Memory B cell (primary cell): Measurements from ENCODE around the gene NDNF.
A peak's percentile ranks its signal among the peaks of the same experiment; 100 is the strongest.

ENCODE experiments used
- ATAC-seq: fragments of 150-1000 bp; cut with Tn5 transposase; 2 replicates; pipeline ENCODE4 v1.10.0; 2021; ENCODE audit warnings: low read depth, mild to moderate bottlenecking, moderate library complexity
- DNase-seq, 2 donors: peaks; one replicate each; pipeline ENCODE4 v3.0.0; 2022; ENCODE audit warnings: low spot score in 2 of 2
- H3K27ac Mint-ChIP-seq: one replicate; pipeline ENCODE4 v1.8.0; 2022; ENCODE audit warnings: mild to moderate bottlenecking, moderate library complexity, mixed read lengths
- H3K27me3 Mint-ChIP-seq: one replicate; pipeline ENCODE4 v1.8.0; 2022; ENCODE audit warnings: mixed read lengths
- H3K36me3 Mint-ChIP-seq: one replicate; pipeline ENCODE4 v1.8.0; 2022; ENCODE audit warnings: mild to moderate bottlenecking, mixed read lengths
- H3K4me1 Mint-ChIP-seq: one replicate; pipeline ENCODE4 v1.8.0; 2022; ENCODE audit warnings: mixed read lengths
- H3K4me3 Mint-ChIP-seq: one replicate; pipeline ENCODE4 v1.8.0; 2022; ENCODE audit warnings: mild to moderate bottlenecking, moderate library complexity, mixed read lengths
- H3K9me3 Mint-ChIP-seq: one replicate; pipeline ENCODE4 v1.8.0; 2022; ENCODE audit warnings: mixed read lengths

NDNF gene

GRCh38 chr4:121088867-121089266 lies 16.5 kb upstream of the NDNF start:
- H3K9me3 Mint-ChIP-seq: no peaks in the 10 kb centered on the region
- no peak for DNase-seq
- ATAC-seq: no peak
- no peak overlapping the region for H3K4me3 Mint-ChIP-seq
- peaks cover 3% of the 10 kb centered on the region for H3K27me3 Mint-ChIP-seq
- H3K4me1 Mint-ChIP-seq: no peaks in the 10 kb centered on the region
- H3K27ac Mint-ChIP-seq: no peak overlapping the region
- no peaks in the 10 kb centered on the region for H3K36me3 Mint-ChIP-seq

DNA sequence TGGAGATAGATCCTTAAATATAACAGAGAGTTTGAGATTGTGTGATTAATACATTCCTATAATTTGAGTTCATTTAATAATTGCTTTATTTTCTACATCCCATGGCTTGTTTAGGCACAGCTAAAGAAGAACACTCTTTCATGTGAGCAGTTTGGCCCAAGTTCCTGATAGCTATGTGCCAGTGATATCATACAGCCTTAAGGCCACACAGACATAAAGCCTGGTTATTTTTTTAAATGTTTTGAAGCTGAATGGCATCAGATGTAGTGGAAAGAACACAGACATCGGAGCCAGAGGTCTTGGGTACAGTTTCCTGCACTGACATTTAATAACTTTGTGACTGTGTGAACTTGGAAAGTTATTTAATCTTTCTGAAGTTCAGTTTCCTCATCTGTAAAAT lies 7.0 kb upstream of the NDNF start:
- Mint-ChIP-seq H3K36me3 (no peaks in the 10 kb centered on the region), H3K27me3 (peaks cover 14% of the 10 kb centered on the region), H3K4me3 (no peak overlapping the region), H3K4me1 (no peaks in the 10 kb centered on the region), H3K9me3 (no peaks in the 10 kb centered on the region), H3K27ac (no peak overlapping the region)
- DNase-seq (no peak), ATAC-seq (no peak)

GRCh38 chr4:121077496-121077895 lies 5.2 kb upstream of the NDNF start:
- Mint-ChIP-seq H3K27ac (no peak overlapping the region), H3K4me1 (peaks cover 6% of the 10 kb centered on the region), H3K36me3 (no peaks in the 10 kb centered on the region), H3K4me3 (no peak overlapping the region), H3K9me3 (no peaks in the 10 kb centered on the region), H3K27me3 (peaks cover 27% of the 10 kb centered on the region)
- DNase-seq (no peak), ATAC-seq (no peak)

DNA sequence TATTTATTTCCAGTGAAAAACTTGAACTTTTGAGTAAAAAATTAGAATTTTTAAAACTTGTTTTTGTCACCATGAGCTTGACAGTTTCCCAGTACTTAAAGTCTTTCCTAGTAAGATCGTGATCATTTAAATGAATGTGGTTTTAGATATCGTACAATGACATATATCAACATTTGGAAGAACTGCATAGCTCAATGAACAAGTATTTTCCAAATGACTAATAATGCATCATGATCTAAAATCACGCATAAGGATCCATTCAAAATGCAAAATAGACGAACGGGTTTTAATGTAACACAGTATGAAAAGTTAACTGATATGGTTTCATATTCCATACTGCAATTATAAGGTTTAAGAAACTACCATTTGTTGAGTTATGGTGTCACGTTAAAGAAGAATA lies 4.1 kb upstream of the NDNF start:
- Mint-ChIP-seq H3K4me3 (no peak overlapping the region), H3K36me3 (no peaks in the 10 kb centered on the region), H3K4me1 (peaks cover 11% of the 10 kb centered on the region), H3K27me3 (peaks cover 29% of the 10 kb centered on the region), H3K9me3 (no peaks in the 10 kb centered on the region), H3K27ac (no peak overlapping the region)
- ATAC-seq: no peak
- no peak for DNase-seq

GRCh38 chr4:121073672-121074381 lies 1.5 kb upstream of the NDNF start:
- Mint-ChIP-seq H3K27me3 (peaks cover 36% of the 10 kb centered on the region), H3K9me3 (no peaks in the 10 kb centered on the region), H3K27ac (no peak overlapping the region), H3K4me3 (no peak overlapping the region), H3K4me1 (peaks cover 12% of the 10 kb centered on the region), H3K36me3 (no peaks in the 10 kb centered on the region)
- no peak for ATAC-seq
- no peak for DNase-seq

DNA sequence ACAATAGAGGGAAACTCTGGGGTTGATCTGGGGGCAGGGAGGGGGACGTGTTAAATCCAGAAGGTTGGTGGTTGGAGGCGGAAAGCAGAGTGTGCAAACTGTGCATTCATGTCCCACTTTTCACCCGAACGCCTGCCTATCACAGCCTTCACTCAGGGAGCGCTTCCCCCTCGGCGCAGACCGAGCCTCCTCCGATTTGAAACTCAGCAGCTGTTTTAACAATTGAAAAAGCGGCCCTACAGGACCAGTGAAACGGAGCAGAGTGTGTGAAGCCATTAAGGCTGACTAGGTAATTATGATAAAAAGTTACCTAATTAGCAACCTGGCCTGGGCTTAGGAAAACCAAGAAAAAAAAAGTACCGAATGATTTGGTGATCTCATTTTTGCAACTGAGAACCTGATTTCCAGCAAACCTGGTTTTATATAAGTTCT lies 685 bp upstream of the NDNF start:
- peak overlapping the region; percentile 69 for H3K4me3 Mint-ChIP-seq
- no peak for ATAC-seq

GRCh38 chr4:121071640-121072223 lies 603 bp downstream of the NDNF start:
- Mint-ChIP-seq H3K9me3 (no peaks in the 10 kb centered on the region), H3K36me3 (no peaks in the 10 kb centered on the region), H3K27me3 (peaks cover 37% of the 10 kb centered on the region), H3K4me1 (peaks cover 12% of the 10 kb centered on the region), H3K27ac (no peak overlapping the region), H3K4me3 (peak overlapping the region; percentile 66)
- DNase-seq (no peak), ATAC-seq (no peak)

More for the DNA sequence above, 685 bp upstream of the NDNF start:
- Mint-ChIP-seq H3K27me3 (peaks cover 38% of the 10 kb centered on the region), H3K9me3 (no peaks in the 10 kb centered on the region), H3K4me1 (peaks cover 12% of the 10 kb centered on the region), H3K27ac (no peak overlapping the region), H3K36me3 (no peaks in the 10 kb centered on the region)
- no peak for DNase-seq

DNA sequence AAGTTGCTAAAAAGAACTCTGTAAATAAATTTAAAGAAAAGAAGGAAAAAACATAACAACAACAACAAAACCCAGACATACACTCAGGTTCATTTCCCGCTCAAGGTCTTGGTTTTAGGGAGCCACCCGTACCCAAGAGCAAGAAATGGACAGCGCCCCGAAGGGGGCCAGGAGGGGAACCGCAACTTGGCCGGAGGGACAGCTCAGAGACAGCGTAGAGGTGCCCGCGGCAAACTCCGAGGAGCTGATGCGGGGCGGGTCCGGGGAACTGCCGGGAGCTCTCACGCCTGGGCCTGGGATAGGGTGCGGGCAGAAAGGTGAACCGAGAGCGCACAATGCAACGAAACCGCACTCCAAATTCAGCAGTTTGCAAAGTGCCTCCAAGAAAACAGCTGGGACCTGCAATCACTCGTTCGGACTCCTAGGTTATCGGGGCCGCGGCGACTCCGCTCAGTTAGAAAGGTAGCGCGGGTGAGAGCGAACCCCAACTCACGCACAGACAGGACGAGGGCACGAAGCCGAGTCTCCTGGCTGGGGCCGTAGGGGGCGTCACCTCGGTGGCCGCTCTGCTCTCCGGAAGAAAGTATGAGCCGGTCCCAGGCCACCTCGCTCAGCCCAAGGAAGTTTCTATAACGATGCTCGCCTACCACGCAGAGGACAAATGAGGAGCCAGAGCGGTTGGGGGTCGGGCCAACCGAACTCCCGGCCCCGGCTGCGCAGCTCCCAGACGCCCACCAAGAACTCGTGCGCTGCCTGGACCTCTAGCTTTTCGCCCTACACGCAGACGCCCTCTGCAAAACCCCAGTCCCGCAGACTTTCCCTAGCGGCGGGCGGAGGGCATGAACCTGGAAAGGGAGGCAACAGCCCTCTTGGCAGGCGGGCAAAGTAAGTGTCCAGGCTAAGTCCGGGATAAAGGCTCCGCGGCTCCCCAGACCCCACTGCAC lies 1.4 kb downstream of the NDNF start:
- Mint-ChIP-seq H3K9me3 (no peaks in the 10 kb centered on the region), H3K27me3 (peaks cover 37% of the 10 kb centered on the region), H3K36me3 (no peaks in the 10 kb centered on the region), H3K4me1 (peaks cover 12% of the 10 kb centered on the region), H3K27ac (no peak overlapping the region), H3K4me3 (no peak overlapping the region)
- ATAC-seq (no peak), DNase-seq (no peak)

- DNase-seq: no peak
- H3K4me3 Mint-ChIP-seq: no peak overlapping the region
- H3K4me1 Mint-ChIP-seq: peaks cover 12% of the 10 kb centered on the region
- ATAC-seq: no peak
- H3K27me3 Mint-ChIP-seq: peaks cover 37% of the 10 kb centered on the region
- H3K27ac Mint-ChIP-seq: no peak overlapping the region
- no peaks in the 10 kb centered on the region for H3K9me3 Mint-ChIP-seq
- H3K36me3 Mint-ChIP-seq: no peaks in the 10 kb centered on the region
These were observed 2.1 kb downstream of the NDNF start for GRCh38 chr4:121070274-121070673.

- peaks cover 12% of the 10 kb centered on the region for H3K4me1 Mint-ChIP-seq
- peaks cover 34% of the 10 kb centered on the region for H3K27me3 Mint-ChIP-seq
- H3K4me3 Mint-ChIP-seq: no peak overlapping the region
- no peak for ATAC-seq
- no peaks in the 10 kb centered on the region for H3K9me3 Mint-ChIP-seq
- DNase-seq: no peak
- no peak overlapping the region for H3K27ac Mint-ChIP-seq
- H3K36me3 Mint-ChIP-seq: no peaks in the 10 kb centered on the region
These were observed 2.9 kb downstream of the NDNF start for GRCh38 chr4:121069430-121069829.

DNA sequence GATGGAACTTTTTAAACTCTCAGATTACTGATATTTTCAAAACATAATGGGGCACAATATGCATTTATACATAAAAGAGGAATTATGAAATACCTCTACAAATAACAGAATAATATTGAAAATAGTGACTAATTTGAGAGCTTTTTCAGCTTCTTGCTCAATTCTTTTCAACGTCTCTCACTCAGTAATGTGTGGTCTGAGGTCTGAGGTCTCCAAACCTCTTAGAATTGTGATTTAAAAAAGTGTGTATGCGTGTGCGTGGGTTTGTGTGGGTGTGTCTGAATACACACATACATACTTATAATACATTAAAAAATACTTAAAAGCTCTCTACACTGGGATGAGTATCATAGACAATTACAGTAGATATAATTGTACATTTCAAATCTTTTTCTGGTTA lies 7.9 kb downstream of the NDNF start:
- H3K27me3 Mint-ChIP-seq: peaks cover 8% of the 10 kb centered on the region
- DNase-seq (no peak), ATAC-seq (no peak)
- H3K4me1 Mint-ChIP-seq: no peaks in the 10 kb centered on the region
- no peaks in the 10 kb centered on the region for H3K9me3 Mint-ChIP-seq
- H3K4me3 Mint-ChIP-seq: no peak overlapping the region
- no peak overlapping the region for H3K27ac Mint-ChIP-seq
- no peaks in the 10 kb centered on the region for H3K36me3 Mint-ChIP-seq

DNA sequence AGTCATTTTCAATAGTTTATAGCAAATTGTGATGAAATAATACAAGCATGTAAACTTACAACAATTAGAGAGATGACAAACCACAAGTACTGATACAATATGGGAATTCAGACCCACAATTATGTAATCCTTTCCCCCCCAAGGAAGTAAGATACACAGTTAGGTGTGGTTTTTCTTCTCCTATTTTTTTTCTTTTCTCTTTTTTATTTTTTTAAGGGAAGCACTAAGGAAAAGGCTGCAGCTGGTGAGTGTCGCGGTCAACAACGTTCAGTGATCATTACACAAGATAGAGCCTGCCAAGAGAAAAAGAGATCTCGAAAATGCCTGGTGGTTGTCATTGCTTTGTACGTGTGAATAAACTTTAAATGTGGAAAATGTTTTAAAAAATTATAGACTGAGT lies 9.8 kb downstream of the NDNF start:
- Mint-ChIP-seq H3K36me3 (no peaks in the 10 kb centered on the region), H3K27ac (no peak overlapping the region), H3K4me1 (no peaks in the 10 kb centered on the region), H3K4me3 (no peak overlapping the region), H3K27me3 (peaks cover 3% of the 10 kb centered on the region), H3K9me3 (no peaks in the 10 kb centered on the region)
- ATAC-seq: no peak
- DNase-seq: no peak

DNA sequence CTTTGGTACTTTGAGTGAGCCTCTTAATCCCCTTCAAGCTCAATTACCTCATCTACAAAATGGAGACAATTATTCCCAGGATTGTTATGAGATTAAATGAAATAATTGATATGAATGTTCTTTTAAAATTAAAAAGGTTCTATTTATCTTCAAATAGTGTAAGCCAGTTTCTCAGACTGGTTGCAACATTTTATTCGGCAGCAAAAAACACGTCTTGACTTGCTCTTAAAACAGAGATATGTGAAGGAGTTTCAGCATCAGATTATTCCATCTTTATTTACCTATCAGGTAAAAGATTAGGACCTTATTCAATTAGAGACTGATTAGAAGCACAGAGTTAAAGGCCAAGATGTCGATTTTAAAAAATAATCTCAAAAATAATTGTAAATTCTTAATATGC lies 10.5 kb downstream of the NDNF start:
- DNase-seq (no peak), ATAC-seq (no peak)
- H3K36me3 Mint-ChIP-seq: no peaks in the 10 kb centered on the region
- peaks cover 3% of the 10 kb centered on the region for H3K27me3 Mint-ChIP-seq
- no peak overlapping the region for H3K4me3 Mint-ChIP-seq
- H3K27ac Mint-ChIP-seq: no peak overlapping the region
- H3K4me1 Mint-ChIP-seq: no peaks in the 10 kb centered on the region
- H3K9me3 Mint-ChIP-seq: no peaks in the 10 kb centered on the region

- no peaks in the 10 kb centered on the region for H3K4me1 Mint-ChIP-seq
- ATAC-seq (no peak), DNase-seq (no peak)
- no peak overlapping the region for H3K27ac Mint-ChIP-seq
- H3K27me3 Mint-ChIP-seq: peaks cover 3% of the 10 kb centered on the region
- no peak overlapping the region for H3K4me3 Mint-ChIP-seq
- H3K36me3 Mint-ChIP-seq: no peaks in the 10 kb centered on the region
- no peaks in the 10 kb centered on the region for H3K9me3 Mint-ChIP-seq
These were observed 11.1 kb downstream of the NDNF start for GRCh38 chr4:121061215-121061614.
